ENCODE data around the gene TEX2.
"Not testable (repeated sequence)": the region's sequence is repeated elsewhere in the genome, so short reads cannot be mapped to it uniquely, and the experiment has no call there.

Gene TEX2

GRCh38 chr17:64180089-64181073, 82.7 kb downstream of the TEX2 start:
- no peak for DNase-seq

GRCh38 chr17:64179024-64179423, 84.0 kb downstream of the TEX2 start:
- not testable (repeated sequence) for DNase-seq

- no peak for DNase-seq
Measured at GRCh38 chr17:64178011-64178825, 84.8 kb downstream of the TEX2 start.

GRCh38 chr17:64177311-64178010, 85.6 kb downstream of the TEX2 start:
- no peak for DNase-seq

GRCh38 chr17:64176556-64176955, 86.5 kb downstream of the TEX2 start:
- no peak for DNase-seq

- DNase-seq = no peak
Measured at GRCh38 chr17:64174686-64175456, 88.2 kb downstream of the TEX2 start.

GRCh38 chr17:64173646-64174045, 89.4 kb downstream of the TEX2 start:
- DNase-seq = no peak

- DNase-seq = no peak
Measured at GRCh38 chr17:64172510-64172909, 90.5 kb downstream of the TEX2 start.

- DNase-seq = no peak
Measured at GRCh38 chr17:64171041-64171440, 92.0 kb downstream of the TEX2 start.

- no peak for DNase-seq
Measured at GRCh38 chr17:64170286-64170685, 92.8 kb downstream of the TEX2 start.

GRCh38 chr17:64167666-64168065, 95.4 kb downstream of the TEX2 start:
- DNase-seq = not testable (repeated sequence)

- no peak for DNase-seq
Measured at GRCh38 chr17:64166876-64167275, 96.2 kb downstream of the TEX2 start.

GRCh38 chr17:64165347-64165746, 97.7 kb downstream of the TEX2 start:
- no peak for DNase-seq

- DNase-seq = no peak
Measured at GRCh38 chr17:64164596-64165285, 98.3 kb downstream of the TEX2 start.

- DNase-seq = no peak
Measured at GRCh38 chr17:64163468-64163867, 99.6 kb downstream of the TEX2 start.

GRCh38 chr17:64162554-64162953, 100.5 kb downstream of the TEX2 start:
- DNase-seq = no peak

GRCh38 chr17:64161380-64162176, 101.5 kb downstream of the TEX2 start:
- DNase-seq = no peak

GRCh38 chr17:64160378-64160777, 102.7 kb downstream of the TEX2 start:
- DNase-seq = no peak

- no peak for DNase-seq
Measured at GRCh38 chr17:64158831-64159590, 104.0 kb downstream of the TEX2 start.

GRCh38 chr17:64158406-64158805, 104.7 kb downstream of the TEX2 start:
- no peak for DNase-seq

Measured in activated effector memory CD4-positive, alpha-beta T cell treated with anti-CD3 and anti-CD28 coated beads, Interleukin-2, amount 50 U/mL, for 16 hours (primary cell).